ENCODE results near the gene MTHFD1. TPM values are rescaled to one million over a fixed set of nuclear protein-coding genes. Genes with fewer than 3 reads are reported as not detected.
A peak's percentile ranks its signal among the peaks of the same experiment; 100 is the strongest.
"Not testable (repeated sequence)": the region's sequence is repeated elsewhere in the genome, so short reads cannot be mapped to it uniquely, and the experiment has no call there.

The MTHFD1 gene
- 67.8 TPM for polyA plus RNA-seq (2013, experiment 1 of 2; ENCODE audit: insufficient read length)
- 39.2 TPM for polyA plus RNA-seq (2013, experiment 2 of 2; ENCODE audit: insufficient read length)

GRCh38 chr14:64387782-64388532 is at the start of gene MTHFD1:
MTHFD1 (plus strand) TSS chr14:64388353; CDS start chr14:64388428, 75 bp downstream.
- peak; percentile 100 for DNase-seq

- DNase-seq: peak; percentile 98
Measured at GRCh38 chr14:64338616-64339316, 49.4 kb upstream of the MTHFD1 start.

- no peak for DNase-seq
Measured at GRCh38 chr14:64340560-64341196, 47.5 kb upstream of the MTHFD1 start.

GRCh38 chr14:64347748-64348147 is 40.4 kb upstream of the MTHFD1 start:
- DNase-seq: no peak

GRCh38 chr14:64349741-64350490 is 38.2 kb upstream of the MTHFD1 start:
- DNase-seq: no peak

GRCh38 chr14:64363265-64363846 is 24.8 kb upstream of the MTHFD1 start:
- peak; percentile 61 for DNase-seq

- peak; percentile 68 for DNase-seq
Measured at GRCh38 chr14:64364907-64365306, 23.2 kb upstream of the MTHFD1 start.

- DNase-seq: peak; percentile 59
Measured at GRCh38 chr14:64365358-64365889, 22.7 kb upstream of the MTHFD1 start.

GRCh38 chr14:64369201-64369600 is 19.0 kb upstream of the MTHFD1 start:
- DNase-seq: peak; percentile 83

GRCh38 chr14:64387232-64387781 is 846 bp upstream of the MTHFD1 start:
- peak; percentile 36 for DNase-seq

GRCh38 chr14:64388533-64389285 is 556 bp downstream of the MTHFD1 start:
- peak; percentile 27 for DNase-seq

GRCh38 chr14:64391113-64391725 is 3.1 kb downstream of the MTHFD1 start:
- DNase-seq: no peak

- DNase-seq: no peak
Measured at GRCh38 chr14:64391986-64392385, 3.8 kb downstream of the MTHFD1 start.

- DNase-seq: not testable (repeated sequence)
Measured at GRCh38 chr14:64393189-64393726, 5.1 kb downstream of the MTHFD1 start.

GRCh38 chr14:64394423-64394822 is 6.3 kb downstream of the MTHFD1 start:
- DNase-seq: no peak

GRCh38 chr14:64394977-64395633 is 7.0 kb downstream of the MTHFD1 start:
- no peak for DNase-seq

GRCh38 chr14:64400829-64401459 is 12.8 kb downstream of the MTHFD1 start:
- no peak for DNase-seq

GRCh38 chr14:64401949-64402348 is 13.8 kb downstream of the MTHFD1 start:
- no peak for DNase-seq

- no peak for DNase-seq
Measured at GRCh38 chr14:64405295-64405694, 17.1 kb downstream of the MTHFD1 start.

Data from fibroblast of skin of back (primary cell).